GM12892 (cell line): ENCODE data around the gene PRPSAP2.
"Not testable (repeated sequence)": the region's sequence is repeated elsewhere in the genome, so short reads cannot be mapped to it uniquely, and the experiment has no call there.

Source experiments
- DNase-seq: peaks from one replicate; pipeline ENCODE4 v3.0.0; 2011; ENCODE audit not compliant: insufficient read length
- FAIRE-seq: peaks from 2 replicates; lab custom pipeline; 2011; peaks lifted over from hg19 to GRCh38; lab: Jason Lieb, UNC
- POLR2A ChIP-seq: IDR thresholded peaks from 2 replicates; pipeline ENCODE4 v1.6.1; 2011; ENCODE audit warnings: low read depth, low read length, control low read depth
- POLR2AphosphoS5 ChIP-seq: IDR thresholded peaks from 2 replicates; pipeline ENCODE4 v1.6.1; 2011; ENCODE audit warnings: low read depth, low read length, control low read depth
- TAF1 ChIP-seq: IDR thresholded peaks from 2 replicates; pipeline ENCODE4 v1.6.1; 2011; ENCODE audit warnings: low read depth, mild to moderate bottlenecking, control low read depth, low read length, borderline replicate concordance

PRPSAP2 gene

GRCh38 chr17:18950944-18951905 lies 93.3 kb downstream of the PRPSAP2 start:
- FAIRE-seq (no peak), DNase-seq (no peak)
- TF ChIP-seq POLR2A (no peak), TAF1 (no peak), POLR2AphosphoS5 (no peak)

GRCh38 chr17:18951941-18952842 lies 94.3 kb downstream of the PRPSAP2 start, which contains the start of gene SLC5A10:
Gene SLC5A10, plus strand, starts transcription at chr17:18952165. Its CDS starts 41 bp downstream, at chr17:18952206.
- no peak for FAIRE-seq
- TF ChIP-seq POLR2AphosphoS5 (no peak), TAF1 (no peak), POLR2A (no peak)
- peak; percentile 1 for DNase-seq

GRCh38 chr17:18953231-18953728 lies 95.3 kb downstream of the PRPSAP2 start:
- DNase-seq: no peak
- no peak for FAIRE-seq
- no peak for TF ChIP-seq TAF1
- TF ChIP-seq POLR2AphosphoS5: no peak
- TF ChIP-seq POLR2A: no peak

- DNase-seq (peak; percentile 1), FAIRE-seq (no peak)
- TF ChIP-seq POLR2A (no peak), TAF1 (no peak), POLR2AphosphoS5 (no peak)
Measured at GRCh38 chr17:18954321-18954720, 96.4 kb downstream of the PRPSAP2 start.

GRCh38 chr17:18955009-18955408 lies 97.1 kb downstream of the PRPSAP2 start:
- DNase-seq (no peak), FAIRE-seq (no peak)
- TF ChIP-seq POLR2A: no peak
- TF ChIP-seq TAF1: no peak
- TF ChIP-seq POLR2AphosphoS5: no peak

DNA sequence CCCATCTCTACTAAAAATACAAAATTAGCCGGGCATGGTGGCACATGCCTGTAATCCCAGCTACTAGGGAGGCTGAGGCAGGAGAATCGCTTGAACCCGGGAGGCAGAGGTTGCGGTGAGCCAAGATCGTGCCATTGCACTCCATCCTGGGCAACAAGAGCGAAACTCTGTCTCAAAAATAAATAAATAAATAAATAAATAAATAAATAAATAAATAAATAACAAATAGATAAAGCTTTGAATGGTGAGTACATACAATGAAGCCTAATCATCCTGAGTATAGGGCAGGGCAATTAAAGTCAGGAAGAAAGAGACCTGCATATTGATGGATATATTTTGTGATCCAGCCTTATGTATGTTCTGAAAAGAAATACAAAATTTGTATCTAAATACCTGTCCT lies 98.1 kb downstream of the PRPSAP2 start:
- DNase-seq, FAIRE-seq: not testable (repeated sequence)

DNA sequence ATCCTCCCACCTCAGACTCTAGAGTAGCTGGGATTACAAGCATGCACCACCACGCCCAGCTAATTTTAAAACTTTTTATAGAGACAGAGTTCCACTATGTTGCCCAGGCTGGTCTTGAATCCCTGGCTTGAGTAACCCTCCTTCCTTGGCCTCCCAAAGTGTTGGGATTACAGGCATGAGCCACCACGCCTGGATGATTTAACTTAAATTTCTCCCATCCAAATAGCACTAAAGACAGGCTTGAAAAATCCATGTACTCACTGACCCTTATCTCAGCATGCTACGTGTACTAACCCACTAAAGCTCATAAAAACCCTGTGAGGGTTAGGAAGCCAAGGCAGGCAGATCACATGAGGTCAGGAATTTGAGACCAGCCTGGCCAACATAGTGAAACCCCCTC lies 98.7 kb downstream of the PRPSAP2 start:
- no peak for DNase-seq
- no peak for FAIRE-seq
- no peak for TF ChIP-seq POLR2AphosphoS5
- no peak for TF ChIP-seq TAF1
- TF ChIP-seq POLR2A: no peak

DNA sequence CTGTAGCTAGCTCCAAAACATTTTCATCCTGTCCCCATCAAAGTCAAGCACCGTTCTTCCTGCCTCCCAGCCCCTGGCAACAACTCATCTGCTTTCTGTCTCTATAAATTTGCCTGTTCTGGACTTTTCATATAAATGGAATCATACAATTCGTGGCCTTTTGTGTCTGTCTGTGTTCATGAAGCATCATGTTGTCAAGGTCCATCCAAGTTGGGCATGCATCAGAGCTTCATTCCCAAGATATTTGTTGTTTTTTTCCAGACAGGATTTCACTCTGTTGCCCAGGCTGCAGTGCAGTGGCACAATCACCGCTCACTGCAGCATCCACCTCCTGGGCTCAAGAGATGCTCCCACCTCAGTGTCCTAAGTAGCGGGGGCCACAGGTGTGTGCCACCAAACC lies 99.9 kb downstream of the PRPSAP2 start:
- DNase-seq (no peak), FAIRE-seq (no peak)
- TF ChIP-seq TAF1 (no peak), POLR2A (no peak), POLR2AphosphoS5 (no peak)

- FAIRE-seq (no peak), DNase-seq (peak; percentile 2)
- TF ChIP-seq POLR2AphosphoS5 (no peak), TAF1 (no peak), POLR2A (no peak)
Measured at GRCh38 chr17:18958611-18959010, 100.7 kb downstream of the PRPSAP2 start.

DNA sequence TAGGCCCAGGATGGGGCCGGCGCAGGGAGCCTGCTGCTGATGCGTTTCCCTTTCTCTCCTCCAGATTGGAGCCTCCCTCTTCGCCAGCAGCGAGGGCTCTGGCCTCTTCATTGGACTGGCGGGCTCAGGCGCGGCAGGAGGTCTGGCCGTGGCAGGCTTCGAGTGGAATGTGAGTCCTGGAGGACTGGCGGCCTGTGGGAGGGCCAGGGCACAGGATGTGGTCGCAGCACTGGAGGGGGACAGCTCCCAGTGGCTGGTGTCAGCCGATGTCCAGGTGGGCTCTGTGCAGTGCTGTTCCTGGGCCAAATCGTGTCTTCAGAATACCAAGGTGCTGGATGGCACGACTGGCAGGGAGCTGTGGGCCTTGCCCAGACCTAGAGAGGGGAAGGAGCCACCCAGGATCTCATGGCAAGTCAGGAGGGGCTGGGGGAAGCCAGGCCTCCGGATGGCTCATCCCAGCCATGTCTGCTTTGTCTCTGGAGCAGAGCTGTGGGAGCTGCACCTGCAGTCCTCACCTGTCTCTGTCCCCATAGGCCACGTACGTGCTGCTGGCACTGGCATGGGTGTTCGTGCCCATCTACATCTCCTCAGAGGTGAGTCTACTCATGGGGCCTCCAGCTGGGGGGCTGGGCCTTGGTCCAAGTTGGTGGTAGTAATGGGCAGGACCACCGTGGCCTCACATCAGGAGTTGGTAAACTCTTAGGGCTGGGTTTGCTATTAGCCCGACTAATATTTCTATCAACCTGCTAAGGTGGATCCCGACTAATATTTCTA lies 101.3 kb downstream of the PRPSAP2 start:
- FAIRE-seq: no peak
- DNase-seq: peak; percentile 5
- TF ChIP-seq POLR2A (no peak), POLR2AphosphoS5 (no peak), TAF1 (no peak)
